Thoracic aorta (tissue), 2 donors: ENCODE results near the gene FAM117A. TPM values are rescaled to one million over a fixed set of nuclear protein-coding genes. Genes with fewer than 3 reads are reported as not detected.

Experiments used
- ATAC-seq: fragments of 150-250 bp; one replicate; pipeline ENCODE4 v1.8.0; 2017; ENCODE audit warnings: low read depth; ENCODE audit not compliant: insufficient number of reproducible peaks, low FRiP score
- DNase-seq: peaks from one replicate; pipeline ENCODE4 v3.0.0-alpha.2; 2020; ENCODE audit warnings: low spot score
- H3K27ac ChIP-seq, 2 donors: fragments of 200-600 bp; sonication (generic); 1 replicate in 1 of 2; 2 replicates in 1 of 2; pipeline ENCODE4 v1.5.1; 2016; ENCODE audit warnings: mild to moderate bottlenecking in 2 of 2, moderate library complexity in 2 of 2
- H3K27me3 ChIP-seq: fragments of 200-600 bp; sonication (generic); replicated peaks from 2 replicates; pipeline ENCODE4 v1.6.0; 2016; ENCODE audit warnings: mild to moderate bottlenecking; ENCODE audit not compliant: insufficient read depth
- H3K36me3 ChIP-seq: fragments of 200-600 bp; sonication (generic); one replicate; pipeline ENCODE4 v1.5.1; 2016
- H3K4me1 ChIP-seq, 2 donors: fragments of 200-600 bp; sonication (generic); 1 replicate in 1 of 2; 2 replicates in 1 of 2; pipeline versions ENCODE4 v1.5.1 to v1.6.0; 2016; ENCODE audit warnings: low read depth in 2 of 2, mild to moderate bottlenecking in 1 of 2; ENCODE audit not compliant: control insufficient read depth in 1 of 2
- H3K4me3 ChIP-seq: fragments of 200-600 bp; sonication (generic); 2 replicates; pipeline ENCODE4 v1.5.1; 2016; ENCODE audit warnings: mild to moderate bottlenecking
- H3K9me3 ChIP-seq: fragments of 200-600 bp; sonication (generic); 2 replicates; pipeline ENCODE4 v1.5.1; 2016
- total RNA-seq, 2 donors: library from RNA; depleted of rRNA; stranded (reverse); fragments of >200 nt; gene quantifications; one replicate each; pipeline versions ENCODE4 v1.1.0 to v1.2.3, GENCODE V29; 2016
- TF ChIP-seq, protein P1 (sequence below): fragments of 200-600 bp; sonication (generic); IDR thresholded peaks from one replicate; pipeline ENCODE4 v1.5.1; 2019; ENCODE audit warnings: antibody characterized with exemption

The FAM117A gene
- total RNA-seq, 2 donors from 2014 or later = 12.1 to 23.7 TPM

DNA sequence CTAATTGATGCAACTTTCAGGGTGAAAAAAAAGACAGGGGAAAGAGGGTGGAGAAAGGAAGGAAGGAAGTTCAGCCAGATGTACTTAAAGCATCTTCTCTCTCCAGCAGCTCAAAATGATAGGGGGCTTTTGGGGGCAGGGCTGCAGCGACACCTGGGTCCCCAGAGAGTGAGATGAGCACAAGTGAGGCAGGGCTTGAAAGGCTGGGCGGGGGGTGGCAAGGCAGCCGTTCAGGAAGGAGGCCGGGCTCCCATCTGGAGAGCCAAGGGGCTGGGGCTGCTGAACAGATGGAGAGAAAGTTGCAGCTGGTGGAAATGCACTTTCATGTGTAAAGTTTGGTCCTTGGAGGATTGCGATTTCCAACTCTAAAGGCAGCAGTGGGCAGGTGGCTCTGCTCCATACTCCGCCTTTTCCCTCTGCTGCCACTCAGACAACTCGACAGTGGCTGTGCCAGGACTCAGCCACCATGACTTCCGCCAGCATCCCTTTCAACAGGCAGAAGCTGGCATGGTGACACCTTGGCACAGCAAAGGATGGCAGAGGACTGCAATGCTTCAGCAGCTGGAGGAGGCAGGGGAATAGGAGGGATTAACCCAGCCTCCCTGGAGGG is 63.9 kb downstream of the FAM117A start:
- Histone ChIP-seq H3K4me1 (peaks cover 0 to 19% of the 10 kb centered on the region in 2 donors), H3K9me3 (no peaks in the 10 kb centered on the region), H3K27ac (no peak overlapping the region), H3K4me3 (no peak overlapping the region), H3K36me3 (peaks cover 34% of the 10 kb centered on the region), H3K27me3 (no peaks in the 10 kb centered on the region)
- no peak for ATAC-seq
- TF ChIP-seq, protein P1, sequence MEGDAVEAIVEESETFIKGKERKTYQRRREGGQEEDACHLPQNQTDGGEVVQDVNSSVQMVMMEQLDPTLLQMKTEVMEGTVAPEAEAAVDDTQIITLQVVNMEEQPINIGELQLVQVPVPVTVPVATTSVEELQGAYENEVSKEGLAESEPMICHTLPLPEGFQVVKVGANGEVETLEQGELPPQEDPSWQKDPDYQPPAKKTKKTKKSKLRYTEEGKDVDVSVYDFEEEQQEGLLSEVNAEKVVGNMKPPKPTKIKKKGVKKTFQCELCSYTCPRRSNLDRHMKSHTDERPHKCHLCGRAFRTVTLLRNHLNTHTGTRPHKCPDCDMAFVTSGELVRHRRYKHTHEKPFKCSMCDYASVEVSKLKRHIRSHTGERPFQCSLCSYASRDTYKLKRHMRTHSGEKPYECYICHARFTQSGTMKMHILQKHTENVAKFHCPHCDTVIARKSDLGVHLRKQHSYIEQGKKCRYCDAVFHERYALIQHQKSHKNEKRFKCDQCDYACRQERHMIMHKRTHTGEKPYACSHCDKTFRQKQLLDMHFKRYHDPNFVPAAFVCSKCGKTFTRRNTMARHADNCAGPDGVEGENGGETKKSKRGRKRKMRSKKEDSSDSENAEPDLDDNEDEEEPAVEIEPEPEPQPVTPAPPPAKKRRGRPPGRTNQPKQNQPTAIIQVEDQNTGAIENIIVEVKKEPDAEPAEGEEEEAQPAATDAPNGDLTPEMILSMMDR = no peak
- no peak for DNase-seq

DNA sequence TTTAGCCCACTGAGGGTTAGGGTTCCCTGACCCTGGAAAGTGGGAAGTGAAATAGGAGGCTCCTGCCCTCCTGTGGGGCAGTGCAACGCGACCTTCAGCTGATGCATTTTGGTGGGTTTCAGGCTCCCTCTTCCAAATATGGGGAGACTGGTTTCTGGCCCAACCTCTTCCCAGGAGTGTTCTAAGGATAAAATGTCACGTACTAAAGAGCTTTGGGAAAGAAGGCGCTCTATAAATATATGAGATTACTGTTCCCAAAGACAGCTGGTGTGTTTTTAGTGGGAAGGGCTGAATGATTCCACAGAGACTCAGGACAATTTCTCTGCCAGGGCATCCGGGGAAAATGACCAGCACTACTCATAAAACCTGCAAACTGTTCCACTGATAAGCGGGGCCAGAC is 65.9 kb downstream of the FAM117A start:
- Histone ChIP-seq H3K27ac (peak overlapping the region in 1 of 2 donors; percentile 10), H3K4me3 (no peak overlapping the region), H3K36me3 (peaks cover 14% of the 10 kb centered on the region), H3K27me3 (no peaks in the 10 kb centered on the region), H3K4me1 (peaks cover 0 to 34% of the 10 kb centered on the region in 2 donors), H3K9me3 (no peaks in the 10 kb centered on the region)
- no peak for DNase-seq
- TF ChIP-seq, protein P1 = no peak
- no peak for ATAC-seq

DNA sequence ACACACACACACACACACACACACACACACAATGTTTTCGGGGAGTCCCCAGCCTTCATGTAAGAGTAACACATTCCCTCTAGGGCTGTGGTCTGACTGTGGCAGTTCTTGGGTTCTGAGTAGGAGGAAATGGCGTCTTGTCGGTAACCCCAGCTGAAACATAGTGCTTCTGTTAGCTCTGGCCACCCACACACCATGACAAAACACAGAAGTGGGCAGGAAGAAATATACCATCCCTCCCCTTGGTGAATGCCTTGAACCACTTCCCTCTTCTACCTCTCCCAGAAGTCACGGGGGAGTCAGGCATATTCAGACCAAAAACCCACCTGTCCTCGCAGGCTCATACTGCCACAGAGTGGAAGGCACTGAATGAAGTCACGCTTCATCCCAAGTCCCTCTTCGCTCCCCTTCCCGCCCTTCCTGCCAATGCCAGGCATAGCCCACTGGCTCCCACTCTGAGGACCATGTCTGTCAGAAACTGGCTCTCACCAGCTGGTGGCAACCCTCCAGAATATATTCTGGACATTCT is 67.6 kb downstream of the FAM117A start:
- Histone ChIP-seq H3K36me3 (no peaks in the 10 kb centered on the region), H3K27me3 (no peaks in the 10 kb centered on the region), H3K27ac (peak overlapping the region in 1 of 2 donors; percentile 12), H3K4me3 (no peak overlapping the region), H3K4me1 (peaks cover 10 to 51% of the 10 kb centered on the region in 2 donors), H3K9me3 (no peaks in the 10 kb centered on the region)
- ATAC-seq (no peak), DNase-seq (no peak)
- TF ChIP-seq, protein P1 = no peak

DNA sequence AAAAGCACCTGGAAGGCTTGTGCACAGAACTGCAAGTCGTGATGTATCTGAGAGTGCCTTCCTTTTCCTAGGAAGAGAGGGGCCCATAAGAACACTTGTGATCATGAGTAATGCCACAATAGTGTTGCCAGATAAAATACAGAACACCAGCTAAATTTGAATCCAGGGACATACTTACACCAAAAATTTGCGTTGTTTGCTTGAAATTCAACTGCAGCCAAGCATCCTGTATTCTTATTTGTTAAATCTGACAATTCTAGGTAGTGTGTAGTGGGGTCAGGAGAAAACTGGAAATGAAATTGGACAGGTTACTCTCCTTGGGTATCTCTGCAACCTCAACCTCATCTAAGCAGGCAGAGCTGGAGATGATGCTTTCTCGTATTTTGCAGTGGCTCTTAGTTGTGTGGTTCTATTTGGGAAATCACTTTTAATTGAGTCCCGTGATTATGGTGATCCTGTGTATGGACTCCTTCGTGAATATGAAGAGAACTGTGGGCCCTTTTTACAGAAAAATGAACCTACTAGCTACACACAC is 68.2 kb downstream of the FAM117A start:
- Histone ChIP-seq H3K27me3 (no peaks in the 10 kb centered on the region), H3K27ac (peak overlapping the region in 1 of 2 donors; percentile 38), H3K4me3 (no peak overlapping the region), H3K4me1 (peaks cover 12 to 54% of the 10 kb centered on the region in 2 donors), H3K9me3 (no peaks in the 10 kb centered on the region), H3K36me3 (no peaks in the 10 kb centered on the region)
- DNase-seq = no peak
- TF ChIP-seq, protein P1 = no peak
- no peak for ATAC-seq

DNA sequence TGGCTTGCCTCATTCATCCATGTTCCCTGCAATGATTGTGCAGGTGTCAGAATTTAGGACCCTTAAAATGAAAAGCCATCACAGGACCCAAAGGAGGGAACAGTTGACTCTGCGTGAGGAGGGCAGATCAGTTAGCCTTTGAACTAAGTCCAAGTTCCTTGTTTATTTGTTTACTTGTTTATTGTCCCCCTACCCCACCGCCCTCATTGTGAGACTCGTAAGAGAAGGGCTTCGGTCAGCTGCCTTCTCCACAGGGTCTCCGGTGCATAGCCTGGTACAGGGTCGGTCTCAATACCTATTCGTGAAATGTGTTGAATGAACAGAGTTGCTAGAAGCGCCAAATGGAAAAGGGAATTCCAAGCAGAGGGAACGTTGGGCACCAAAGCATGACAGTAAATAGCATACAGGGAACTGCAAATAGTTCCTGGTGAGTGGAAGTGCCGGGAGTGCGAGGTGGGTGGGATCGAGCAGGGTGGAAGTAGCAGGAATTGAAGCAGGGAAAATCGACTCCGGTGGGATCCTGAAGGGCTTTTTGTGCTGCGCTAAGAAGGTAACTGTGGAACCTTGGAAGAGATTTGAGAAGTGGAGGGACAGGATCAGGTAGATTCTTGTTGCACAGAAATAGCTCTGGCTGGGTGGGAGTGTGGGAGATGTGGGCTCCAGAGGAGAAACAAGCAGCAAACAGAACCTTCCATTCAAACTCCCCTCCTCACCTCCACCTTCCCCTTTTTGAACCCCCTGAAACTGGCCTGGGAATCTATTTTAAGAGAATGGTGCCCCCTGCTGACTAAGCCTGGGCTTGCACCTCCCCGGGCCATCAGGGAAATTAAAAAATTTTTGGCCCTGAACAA is 68.9 kb downstream of the FAM117A start:
- ATAC-seq (no peak), DNase-seq (peak; percentile 13)
- H3K36me3 ChIP-seq = no peaks in the 10 kb centered on the region
- no peaks in the 10 kb centered on the region for H3K27me3 ChIP-seq
- TF ChIP-seq, protein P1 = peak; percentile 95
- H3K27ac ChIP-seq = peak overlapping the region; percentile 38 to 52
- peak overlapping the region; percentile 29 for H3K4me3 ChIP-seq
- H3K4me1 ChIP-seq = peaks cover 19 to 61% of the 10 kb centered on the region in 2 donors
- H3K9me3 ChIP-seq = no peaks in the 10 kb centered on the region
